MM.1S (cell line): ENCODE data around the gene DAB1.

Source experiments
- DNase-seq: peaks from one replicate; pipeline ENCODE4 v3.0.0-alpha.2; 2015
- H2AFZ ChIP-seq: fragments of 300-600 bp; sonication (generic); 2 replicates; pipeline ENCODE4 v1.6.0; 2016; ENCODE audit warnings: antibody characterized with exemption, low read length
- H3F3A ChIP-seq: fragments of 300-600 bp; sonication (generic); 2 replicates; pipeline ENCODE4 v1.6.1; 2016; ENCODE audit warnings: mild to moderate bottlenecking, antibody characterized with exemption, low read length, moderate library complexity, mixed read lengths; ENCODE audit not compliant: insufficient read depth
- H3K27ac ChIP-seq: fragments of 300-600 bp; sonication (generic); 2 replicates; pipeline ENCODE4 v1.5.1; 2016; ENCODE audit warnings: mild to moderate bottlenecking, low read length
- H3K27me3 ChIP-seq: fragments of 300-600 bp; sonication (generic); replicated peaks from 2 replicates; pipeline ENCODE4 v1.6.0; 2016; ENCODE audit warnings: low read length; ENCODE audit not compliant: insufficient read depth
- H3K36me3 ChIP-seq: fragments of 300-600 bp; sonication (generic); replicated peaks from 2 replicates; pipeline ENCODE4 v1.6.1; 2016; ENCODE audit warnings: mild to moderate bottlenecking, low read length, mixed read lengths; ENCODE audit not compliant: insufficient read depth
- H3K4me1 ChIP-seq: fragments of 300-600 bp; sonication (generic); 2 replicates; pipeline ENCODE4 v1.6.1; 2016; ENCODE audit warnings: low read length, mixed read lengths
- H3K4me2 ChIP-seq: fragments of 300-600 bp; sonication (generic); 2 replicates; pipeline ENCODE4 v1.6.0; 2016; ENCODE audit warnings: low read depth, low read length
- H3K4me3 ChIP-seq: fragments of 300-600 bp; sonication (generic); 2 replicates; pipeline ENCODE4 v1.5.1; 2016; ENCODE audit warnings: low read length, mixed read lengths
- H3K79me2 ChIP-seq: fragments of 300-600 bp; sonication (generic); 2 replicates; pipeline ENCODE4 v1.6.1; 2016; ENCODE audit warnings: mixed run types, low read length, mixed read lengths
- H3K9ac ChIP-seq: fragments of 300-600 bp; sonication (generic); 2 replicates; pipeline ENCODE4 v1.6.1; 2016; ENCODE audit warnings: low read length, mixed read lengths
- H3K9me2 ChIP-seq: fragments of 300-600 bp; sonication (generic); replicated peaks from 2 replicates; pipeline ENCODE4 v1.6.1; 2016; ENCODE audit warnings: mild to moderate bottlenecking, low read length, mixed read lengths; ENCODE audit not compliant: insufficient read depth
- H3K9me3 ChIP-seq: fragments of 300-600 bp; sonication (generic); replicated peaks from 2 replicates; pipeline ENCODE4 v1.6.1; 2016; ENCODE audit warnings: mild to moderate bottlenecking, low read length, mixed read lengths; ENCODE audit not compliant: insufficient read depth
- H4K20me1 ChIP-seq: fragments of 300-600 bp; sonication (generic); 2 replicates; pipeline ENCODE4 v1.6.1; 2016; ENCODE audit warnings: mild to moderate bottlenecking, low read length, moderate library complexity, mixed read lengths; ENCODE audit not compliant: insufficient read depth
- EZH2 ChIP-seq: fragments of 300-600 bp; sonication (generic); optimal IDR thresholded peaks from 2 replicates; pipeline ENCODE3; 2017; ENCODE audit warnings: low read depth, mild to moderate bottlenecking, antibody characterized with exemption, low read length, mixed read lengths
- EZH2phosphoT487 ChIP-seq: fragments of 300-600 bp; sonication (generic); IDR thresholded peaks from 2 replicates; pipeline ENCODE4 v1.6.1; 2018; ENCODE audit warnings: antibody characterized with exemption, low read length
- TF ChIP-seq, protein P1 (sequence below): fragments of 300-600 bp; sonication (generic); IDR thresholded peaks from 2 replicates; pipeline ENCODE4 v1.5.1; 2016; ENCODE audit warnings: antibody characterized with exemption, low read length, mixed read lengths

Gene DAB1

GRCh38 chr1:57293214-57293613 lies 130.6 kb downstream of the DAB1 start:
- H3K9ac ChIP-seq: no peak overlapping the region
- H3K4me2 ChIP-seq: no peak overlapping the region
- TF ChIP-seq, protein P1, sequence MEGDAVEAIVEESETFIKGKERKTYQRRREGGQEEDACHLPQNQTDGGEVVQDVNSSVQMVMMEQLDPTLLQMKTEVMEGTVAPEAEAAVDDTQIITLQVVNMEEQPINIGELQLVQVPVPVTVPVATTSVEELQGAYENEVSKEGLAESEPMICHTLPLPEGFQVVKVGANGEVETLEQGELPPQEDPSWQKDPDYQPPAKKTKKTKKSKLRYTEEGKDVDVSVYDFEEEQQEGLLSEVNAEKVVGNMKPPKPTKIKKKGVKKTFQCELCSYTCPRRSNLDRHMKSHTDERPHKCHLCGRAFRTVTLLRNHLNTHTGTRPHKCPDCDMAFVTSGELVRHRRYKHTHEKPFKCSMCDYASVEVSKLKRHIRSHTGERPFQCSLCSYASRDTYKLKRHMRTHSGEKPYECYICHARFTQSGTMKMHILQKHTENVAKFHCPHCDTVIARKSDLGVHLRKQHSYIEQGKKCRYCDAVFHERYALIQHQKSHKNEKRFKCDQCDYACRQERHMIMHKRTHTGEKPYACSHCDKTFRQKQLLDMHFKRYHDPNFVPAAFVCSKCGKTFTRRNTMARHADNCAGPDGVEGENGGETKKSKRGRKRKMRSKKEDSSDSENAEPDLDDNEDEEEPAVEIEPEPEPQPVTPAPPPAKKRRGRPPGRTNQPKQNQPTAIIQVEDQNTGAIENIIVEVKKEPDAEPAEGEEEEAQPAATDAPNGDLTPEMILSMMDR: no peak
- no peak for TF ChIP-seq EZH2phosphoT487
- no peak for TF ChIP-seq EZH2

DNA sequence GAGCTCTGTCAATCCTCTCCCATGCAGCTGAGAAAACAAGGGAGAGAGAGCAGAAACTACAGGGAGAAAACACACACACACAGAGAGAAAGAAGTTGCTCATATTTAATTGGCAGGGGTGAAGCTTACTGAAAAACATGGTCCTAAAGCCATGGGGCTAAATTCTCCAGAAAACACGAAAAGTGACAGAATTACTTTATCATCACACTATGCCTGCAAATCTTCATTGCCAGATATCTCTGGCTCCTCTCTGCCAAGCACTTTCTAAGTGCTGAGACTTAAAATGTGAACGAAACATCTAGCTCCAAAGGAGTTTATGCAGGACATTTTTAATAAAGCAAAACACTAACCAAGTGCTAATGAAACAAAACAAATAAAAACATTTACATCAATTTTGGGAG lies 134.1 kb downstream of the DAB1 start:
- no peaks in the 10 kb centered on the region for H3K36me3 ChIP-seq
- H3K27me3 ChIP-seq: no peaks in the 10 kb centered on the region
- H3K79me2 ChIP-seq: no peaks in the 10 kb centered on the region
- H3F3A ChIP-seq: no peaks in the 10 kb centered on the region
- no peaks in the 10 kb centered on the region for H3K9me2 ChIP-seq
- no peak overlapping the region for H3K4me2 ChIP-seq
- H3K9me3 ChIP-seq: no peaks in the 10 kb centered on the region
- H3K4me3 ChIP-seq: no peak overlapping the region
- H3K4me1 ChIP-seq: no peaks in the 10 kb centered on the region
- H3K9ac ChIP-seq: no peak overlapping the region
- H4K20me1 ChIP-seq: no peaks in the 10 kb centered on the region
- H3K27ac ChIP-seq: no peak overlapping the region
- H2AFZ ChIP-seq: no peak overlapping the region
- DNase-seq: no peak
- no peak for TF ChIP-seq EZH2

More at GRCh38 chr1:57293214-57293613, 130.6 kb downstream of the DAB1 start:
- Histone ChIP-seq H4K20me1 (no peaks in the 10 kb centered on the region), H3K9me2 (no peaks in the 10 kb centered on the region), H2AFZ (no peak overlapping the region), H3K9me3 (no peaks in the 10 kb centered on the region), H3K4me3 (no peak overlapping the region), H3F3A (no peaks in the 10 kb centered on the region), H3K79me2 (no peaks in the 10 kb centered on the region), H3K36me3 (no peaks in the 10 kb centered on the region), H3K4me1 (no peaks in the 10 kb centered on the region), H3K27ac (no peak overlapping the region), H3K27me3 (no peaks in the 10 kb centered on the region)
- no peak for DNase-seq

GRCh38 chr1:57285992-57286391 lies 137.9 kb downstream of the DAB1 start:
- no peaks in the 10 kb centered on the region for H3F3A ChIP-seq
- H3K4me3 ChIP-seq: no peak overlapping the region
- no peaks in the 10 kb centered on the region for H3K9me2 ChIP-seq
- no peak for DNase-seq
- H3K36me3 ChIP-seq: no peaks in the 10 kb centered on the region
- no peaks in the 10 kb centered on the region for H3K9me3 ChIP-seq
- H3K79me2 ChIP-seq: no peaks in the 10 kb centered on the region
- no peaks in the 10 kb centered on the region for H3K4me1 ChIP-seq
- no peak overlapping the region for H2AFZ ChIP-seq
- TF ChIP-seq, protein P1: no peak
- TF ChIP-seq EZH2 (no peak), EZH2phosphoT487 (no peak)
- H3K9ac ChIP-seq: no peak overlapping the region
- H4K20me1 ChIP-seq: no peaks in the 10 kb centered on the region
- H3K27me3 ChIP-seq: no peaks in the 10 kb centered on the region
- no peak overlapping the region for H3K4me2 ChIP-seq
- H3K27ac ChIP-seq: no peak overlapping the region

DNA sequence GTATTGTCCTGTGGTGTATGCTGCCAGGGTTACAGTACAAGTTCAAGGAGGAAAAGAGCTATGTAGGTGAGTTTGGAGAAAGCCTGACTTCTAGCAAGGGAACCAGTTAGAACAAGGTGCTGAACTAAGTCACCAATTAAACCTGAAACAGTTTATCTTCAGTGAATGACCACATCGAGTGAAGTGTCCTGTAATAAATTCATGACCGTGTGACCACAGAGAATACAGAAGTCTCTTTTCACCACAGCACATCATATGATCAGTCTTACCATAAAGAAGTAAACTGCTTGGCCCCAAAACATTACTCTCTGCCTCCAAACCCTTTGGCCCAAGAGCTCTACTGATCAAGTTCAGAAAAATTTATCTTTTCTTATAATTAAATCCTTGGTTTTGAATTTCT lies 141.4 kb downstream of the DAB1 start:
- H3K36me3 ChIP-seq: no peaks in the 10 kb centered on the region
- no peak for DNase-seq
- H3K27ac ChIP-seq: no peak overlapping the region
- TF ChIP-seq EZH2 (no peak), EZH2phosphoT487 (no peak)
- TF ChIP-seq, protein P1: no peak
- H3F3A ChIP-seq: no peaks in the 10 kb centered on the region
- no peaks in the 10 kb centered on the region for H3K9me2 ChIP-seq
- no peak overlapping the region for H2AFZ ChIP-seq
- no peaks in the 10 kb centered on the region for H3K27me3 ChIP-seq
- no peaks in the 10 kb centered on the region for H3K9me3 ChIP-seq
- no peaks in the 10 kb centered on the region for H3K79me2 ChIP-seq
- no peak overlapping the region for H3K9ac ChIP-seq
- no peaks in the 10 kb centered on the region for H3K4me1 ChIP-seq
- H3K4me2 ChIP-seq: no peak overlapping the region
- H3K4me3 ChIP-seq: no peak overlapping the region
- no peaks in the 10 kb centered on the region for H4K20me1 ChIP-seq
